OCI-LY1 (cell line): ENCODE measurements around the gene GULP1.

ENCODE experiments used
- EZH2 ChIP-seq: fragments of 200-600 bp; sonication (generic), shearing (Covaris generic); IDR thresholded peaks from 2 replicates; pipeline ENCODE4 v1.8.0; 2017; ENCODE audit warnings: borderline replicate concordance, mixed run types, mild to moderate bottlenecking, antibody characterized with exemption, low read length, moderate library complexity, mixed read lengths
- TF ChIP-seq, protein P1 (sequence below): fragments of 200-600 bp; sonication (generic), shearing (Covaris generic); IDR thresholded peaks from 2 replicates; pipeline ENCODE4 v1.5.1; 2017; ENCODE audit warnings: mild to moderate bottlenecking, antibody characterized with exemption, low read length, moderate library complexity, mixed read lengths

DNA sequence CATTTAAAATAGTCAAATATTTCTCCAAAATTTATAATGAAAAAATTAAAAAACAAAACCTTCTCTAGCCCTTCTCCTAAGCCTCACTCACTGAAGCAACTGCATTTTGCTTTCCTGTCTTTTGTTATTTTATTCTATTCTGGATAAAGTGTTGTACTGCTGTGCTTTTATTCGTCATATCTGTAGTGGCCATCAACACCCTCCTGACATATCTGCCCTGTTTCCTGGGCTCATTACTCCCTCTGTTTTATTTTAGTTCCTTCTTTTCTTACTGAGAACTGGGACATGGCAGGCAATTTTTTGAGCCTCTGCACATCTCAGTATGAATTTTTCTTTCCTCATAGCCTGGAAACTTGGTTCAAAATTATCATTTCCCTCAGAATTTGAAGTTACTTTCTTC is 224.2 kb downstream of the GULP1 start:
- TF ChIP-seq, protein P1, sequence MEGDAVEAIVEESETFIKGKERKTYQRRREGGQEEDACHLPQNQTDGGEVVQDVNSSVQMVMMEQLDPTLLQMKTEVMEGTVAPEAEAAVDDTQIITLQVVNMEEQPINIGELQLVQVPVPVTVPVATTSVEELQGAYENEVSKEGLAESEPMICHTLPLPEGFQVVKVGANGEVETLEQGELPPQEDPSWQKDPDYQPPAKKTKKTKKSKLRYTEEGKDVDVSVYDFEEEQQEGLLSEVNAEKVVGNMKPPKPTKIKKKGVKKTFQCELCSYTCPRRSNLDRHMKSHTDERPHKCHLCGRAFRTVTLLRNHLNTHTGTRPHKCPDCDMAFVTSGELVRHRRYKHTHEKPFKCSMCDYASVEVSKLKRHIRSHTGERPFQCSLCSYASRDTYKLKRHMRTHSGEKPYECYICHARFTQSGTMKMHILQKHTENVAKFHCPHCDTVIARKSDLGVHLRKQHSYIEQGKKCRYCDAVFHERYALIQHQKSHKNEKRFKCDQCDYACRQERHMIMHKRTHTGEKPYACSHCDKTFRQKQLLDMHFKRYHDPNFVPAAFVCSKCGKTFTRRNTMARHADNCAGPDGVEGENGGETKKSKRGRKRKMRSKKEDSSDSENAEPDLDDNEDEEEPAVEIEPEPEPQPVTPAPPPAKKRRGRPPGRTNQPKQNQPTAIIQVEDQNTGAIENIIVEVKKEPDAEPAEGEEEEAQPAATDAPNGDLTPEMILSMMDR: no peak
- no peak for TF ChIP-seq EZH2
